Measurements from ENCODE around the gene SYCE1. TPM values are rescaled to one million over a fixed set of nuclear protein-coding genes. Genes with fewer than 3 reads are reported as not detected.

SYCE1 gene
- total RNA-seq, 4 donors from 2014 or later = 7.5 TPM; not detected in 3

DNA sequence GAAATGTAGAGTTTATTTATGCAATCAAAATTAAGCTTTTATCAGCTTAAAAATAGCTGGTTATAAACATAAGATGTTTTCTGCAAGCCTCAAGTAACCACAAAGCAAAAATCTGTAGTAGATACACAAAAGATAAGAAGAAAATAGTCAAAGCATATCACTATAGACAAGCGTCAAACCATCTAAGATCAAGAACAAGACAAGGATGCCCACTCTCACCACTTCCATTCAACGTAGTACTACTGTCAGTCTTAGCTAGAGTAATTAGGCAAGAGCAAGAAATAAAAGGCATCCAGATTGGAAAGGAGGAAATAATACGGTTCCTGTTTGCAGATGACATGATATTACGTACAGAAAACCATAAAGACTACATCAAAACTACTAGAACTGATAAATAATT is 55.7 kb downstream of the SYCE1 start:
- TF ChIP-seq CTCF (IDR thresholded peaks at IDR 0.05) (no peak), POLR2A (IDR thresholded peaks at IDR 0.05) (no peak)
- Histone ChIP-seq H3K36me3 (no peaks in the 10 kb centered on the region), H3K27ac (no peak overlapping the region), H3K9me3 (no peaks in the 10 kb centered on the region), H3K27me3 (no peaks in the 10 kb centered on the region), H3K4me1 (no peaks in the 10 kb centered on the region), H3K4me3 (no peak overlapping the region)
- no peak for DNase-seq

Other genes starting within 250 kb of the SYCE1 start
- 1 to 10 TPM in 2 of 4 donors, under 1 TPM in 1, not detected in 1; 0.88 to 1.6 (median 1.5) TPM for gene CALY, start 228.7 kb downstream of the SYCE1 start, total RNA-seq
- gene PRAP1, start 218.2 kb downstream of the SYCE1 start, total RNA-seq = 1,000 to 10,000 TPM in 3 of 4 donors, 10 to 100 TPM in 1; 52.8 to 2,204 (median 1,384) TPM
- gene FUOM, start 207.6 kb downstream of the SYCE1 start, total RNA-seq = 100 to 1,000 TPM in 3 of 4 donors, 10 to 100 TPM in 1; 88.3 to 214 (median 163) TPM
- 100 to 1,000 TPM in 3 of 4 donors, 10 to 100 TPM in 1; 87.5 to 211 (median 172) TPM for gene ECHS1, start 192.2 kb downstream of the SYCE1 start, total RNA-seq
- gene PAOX, start 186.3 kb downstream of the SYCE1 start, total RNA-seq = 10 to 100 TPM; 19.8 to 53.7 (median 36.9) TPM
- 100 to 1,000 TPM in 3 of 4 donors, 10 to 100 TPM in 1; 44.7 to 110 (median 103) TPM for gene MTG1, start 171.4 kb downstream of the SYCE1 start, total RNA-seq
- under 1 TPM in 1 of 4 donors, not detected in 3; 0.47 TPM for gene SPRN, start 141.0 kb downstream of the SYCE1 start, total RNA-seq
- 10 to 100 TPM in 2 of 4 donors, 1 to 10 TPM in 2; 1.9 to 14.6 (median 8.7) TPM for gene SCART1, start 111.6 kb downstream of the SYCE1 start, total RNA-seq
- 10 to 100 TPM in 1 of 4 donors, 1 to 10 TPM in 2, not detected in 1; 2.3 to 13.2 (median 5.6) TPM for gene CYP2E1, start 38.2 kb downstream of the SYCE1 start, total RNA-seq
- gene FRG2B, start 61.2 kb upstream of the SYCE1 start, total RNA-seq = not detected